HepG2 (cell line): Measurements from ENCODE around the gene TPRA1. TPM values are rescaled to one million over a fixed set of nuclear protein-coding genes. Genes with fewer than 3 reads are reported as not detected.

Experiments used
- ATAC-seq: fragments of 200-7000 bp; cut with Tn5 transposase; 3 replicates; pipeline ENCODE4 v1.9.1; 2020; ENCODE audit warnings: mild to moderate bottlenecking, moderate library complexity
- BruUV-seq: library from RNA; stranded (reverse); fragments of 400-500 nt; replicated peaks from 2 replicates; lab custom pipeline; 2021; lab: Mats Ljungman, UMichigan
- CTCF ChIA-PET: fragments of 300-600 bp; formaldehyde crosslinking; extraction: SDS; loops from one replicate; lab custom pipeline; 2021; ENCODE audit warnings: low total read pairs, inconsistent platforms, low intra/inter-chr PET ratio; lab: Yijun Ruan, JAX
- POLR2A ChIA-PET: fragments of 350-600 bp; sonication (Branson Sonifier 250); formaldehyde crosslinking; loops from one replicate; lab custom pipeline; 2020; ENCODE audit warnings: antibody characterized with exemption, inconsistent platforms; lab: Yijun Ruan, JAX
- DNase-seq: peaks from one replicate; pipeline ENCODE4 v3.0.0-alpha.2; 2015; ENCODE audit warnings: low spot score
- FAIRE-seq: peaks from 3 replicates; lab custom pipeline; 2011; peaks lifted over from hg19 to GRCh38; lab: Jason Lieb, UNC
- H2AFZ ChIP-seq: one replicate; pipeline ENCODE4 v1.6.1; 2011; ENCODE audit warnings: low read length, inconsistent platforms
- H3K27ac ChIP-seq: fragments of 300-600 bp; 3 replicates; pipeline ENCODE4 v1.8.0; 2011; ENCODE audit warnings: mixed run types, mild to moderate bottlenecking, mixed read lengths, low read length, inconsistent platforms; ENCODE audit not compliant: insufficient read depth; ENCODE audit errors: extremely low read length
- H3K27me3 ChIP-seq, 2 experiments: fragments of 200-600 bp in 1 of 2; 2 replicates in 1 of 2; 3 replicates in 1 of 2; pipeline versions ENCODE4 v1.6.0 to v1.8.0; 2011; ENCODE audit warnings: low read length in 2 of 2, mild to moderate bottlenecking in 2 of 2, moderate library complexity in 2 of 2, inconsistent platforms in 1 of 2; ENCODE audit not compliant: insufficient read depth in 2 of 2, control insufficient read depth in 1 of 2
- H3K36me3 ChIP-seq, 2 experiments: fragments of 200-600 bp in 1 of 2; replicated peaks in 1 of 2; 2 replicates in 1 of 2; 3 replicates in 1 of 2; pipeline versions ENCODE4 v1.5.1 to v1.8.0; 2011; ENCODE audit warnings: low read length in 2 of 2, inconsistent platforms in 1 of 2; ENCODE audit not compliant: insufficient read depth in 2 of 2, control insufficient read depth in 1 of 2
- H3K4me1 ChIP-seq: 2 replicates; pipeline ENCODE4 v1.5.1; 2012; ENCODE audit warnings: low read length, inconsistent platforms; ENCODE audit not compliant: insufficient read depth
- H3K4me2 ChIP-seq: 2 replicates; pipeline ENCODE4 v1.6.0; 2011; ENCODE audit warnings: low read depth, low read length, inconsistent platforms
- H3K4me3 ChIP-seq, 3 experiments: fragments of 200-600 bp in 1 of 3; sonication (generic), shearing (Covaris generic) in 1 of 3; replicated peaks in 1 of 3; 2 replicates each; pipeline ENCODE4 v1.5.1; 2011 to 2016; ENCODE audit warnings: low read length in 3 of 3, inconsistent platforms in 2 of 3, low read depth in 2 of 3, mild to moderate bottlenecking in 2 of 3, control low read depth in 1 of 3, mixed read lengths in 1 of 3; ENCODE audit not compliant: insufficient read depth in 1 of 3
- H3K79me2 ChIP-seq: one replicate; pipeline ENCODE4 v1.6.1; 2011; ENCODE audit warnings: low read length, inconsistent platforms; ENCODE audit not compliant: insufficient read depth
- H3K9ac ChIP-seq: 2 replicates; pipeline ENCODE4 v1.6.0; 2011; ENCODE audit warnings: mild to moderate bottlenecking, low read depth, low read length, inconsistent platforms; ENCODE audit not compliant: insufficient read depth
- H3K9me3 ChIP-seq: 2 replicates; pipeline ENCODE4 v1.5.1; 2012; ENCODE audit warnings: mild to moderate bottlenecking, low read length
- H4K20me1 ChIP-seq: 2 replicates; pipeline ENCODE4 v1.6.0; 2011; ENCODE audit warnings: inconsistent platforms, mild to moderate bottlenecking, low read length, moderate library complexity; ENCODE audit not compliant: insufficient read depth
- ARID4A ChIP-seq: sonication (generic); formaldehyde crosslinking; IDR thresholded peaks from 2 replicates; pipeline ENCODE4 v1.5.0; 2020; ENCODE audit warnings: mild to moderate bottlenecking, missing genetic modification reagents, borderline replicate concordance
- ARNT ChIP-seq: fragments of 450-650 bp; IDR thresholded peaks from 2 replicates; pipeline ENCODE4 v1.6.1; 2017
- DRAP1 ChIP-seq: IDR thresholded peaks from 2 replicates; pipeline ENCODE4 v1.6.1; 2016; ENCODE audit warnings: missing genetic modification reagents, missing compliant biosample characterization
- GTF3A ChIP-seq: sonication (generic); formaldehyde crosslinking; conservative IDR thresholded peaks from 2 replicates; pipeline ENCODE4 v1.4.0; 2020; ENCODE audit warnings: mild to moderate bottlenecking, missing genetic modification reagents
- MAFK ChIP-seq, 2 experiments: IDR thresholded peaks in 1 of 2; conservative IDR thresholded peaks in 1 of 2; 2 replicates each; pipeline ENCODE4 v1.6.1; 2011; ENCODE audit warnings: improper control_type of control experiment in 2 of 2, low read length in 2 of 2
- MXD1 ChIP-seq: sonication (generic); formaldehyde crosslinking; IDR thresholded peaks from 2 replicates; pipeline ENCODE4 v1.4.0; 2020; ENCODE audit warnings: mild to moderate bottlenecking, missing genetic modification reagents
- POGK ChIP-seq: sonication (generic); formaldehyde crosslinking; conservative IDR thresholded peaks from 2 replicates; pipeline ENCODE4 v1.8.0; 2022; ENCODE audit warnings: mild to moderate bottlenecking, moderate library complexity, missing genetic modification reagents
- SMYD3 ChIP-seq: sonication (generic); formaldehyde crosslinking; IDR thresholded peaks from 2 replicates; pipeline ENCODE4 v1.8.1; 2023; ENCODE audit warnings: mild to moderate bottlenecking, missing genetic modification reagents
- SRSF1 ChIP-seq: fragments of 200-400 bp; formaldehyde crosslinking; optimal IDR thresholded peaks from 2 replicates; pipeline ENCODE3; 2017; ENCODE audit warnings: mild to moderate bottlenecking, low read depth, low read length, moderate library complexity
- SUZ12 ChIP-seq: fragments of 150-350 bp; IDR thresholded peaks from 2 replicates; pipeline ENCODE4 v1.6.1; 2014; ENCODE audit warnings: low read depth, low read length
- ZBTB49 ChIP-seq: sonication (generic); formaldehyde crosslinking; IDR thresholded peaks from 2 replicates; pipeline ENCODE4 v1.4.0; 2020; ENCODE audit warnings: missing genetic modification reagents, borderline replicate concordance
- ZNF354B ChIP-seq: sonication (generic); formaldehyde crosslinking; IDR thresholded peaks from 2 replicates; pipeline ENCODE4 v1.8.0; 2022; ENCODE audit warnings: mild to moderate bottlenecking, missing genetic modification reagents
- ZNF547 ChIP-seq: sonication (generic); formaldehyde crosslinking; IDR thresholded peaks from 2 replicates; pipeline ENCODE4 v1.5.1; 2020; ENCODE audit warnings: mild to moderate bottlenecking, missing genetic modification reagents
- ZSCAN22 ChIP-seq: sonication (generic); formaldehyde crosslinking; IDR thresholded peaks from 2 replicates; pipeline ENCODE4 v1.4.0; 2020; ENCODE audit warnings: mild to moderate bottlenecking, missing genetic modification reagents
- WGBS: methylation state at CpG from one replicate; pipeline ENCODE4 v1.1.6; 2017; ENCODE audit warnings: low lambda C conversion rate; 5-methylcytosine and 5-hydroxymethylcytosine counted together
- in situ Hi-C: cut with HindIII; loops from 2 replicates; pipeline ENCODE4 v1.10.0; 2017; ENCODE audit warnings: low pct_unique_long_range_greater_than_20kb; ENCODE audit not compliant: extremely low pct_ligation_motif_present
- intact Hi-C: fragments of 100-400 bp; cut with micrococcal nuclease; formaldehyde crosslinking; loops from one replicate; pipeline ENCODE4 v1.10.0; 2022; ENCODE audit not compliant: unreplicated experiment
- polyA plus RNA-seq, 8 experiments: library from polyadenylated mRNA; depleted of rRNA in 3 of 8; stranded (reverse) in 7 of 8; unstranded in 1 of 8; fragments of >200 nt; fragmentation: Illumina TruSeq in 4 of 8; extraction: Trizol in 4 of 8; gene quantifications; 2 replicates each; pipeline versions ENCODE4 v1.2.1 to v1.2.3, GENCODE V29; 2011 to 2016; ENCODE audit warnings: low read depth in 4 of 8, missing spikeins in 1 of 8, mixed read lengths in 1 of 8; ENCODE audit not compliant: insufficient read depth in 1 of 8
- total RNA-seq, 5 experiments: library from RNA; depleted of rRNA; stranded (reverse); fragments of >200 nt; fragmentation: Illumina TruSeq; extraction: Trizol; gene quantifications; 2 replicates each; pipeline ENCODE4 v1.2.3, GENCODE V29; 2016; ENCODE audit warnings: low read depth in 1 of 5

The TPRA1 gene
- total and polyA plus RNA-seq, 2 of the 13 experiments (the other 11 are each of a cell fraction or from before 2014, with no cell fraction given), result 25.4 to 25.8 TPM

- DNase-seq (no peak), ATAC-seq (no peak), FAIRE-seq (no peak)
- WGBS, result 15% methylated on average over 7 of the region's 9 CpGs
- no peaks in the 10 kb centered on the region for H3K4me1 ChIP-seq
- no peak overlapping the region for H3K9ac ChIP-seq
- CTCF ChIA-PET, result no interaction called here
- 0 out of 2 replicates have a peak, but pooled peaks cover 3% of the 10 kb centered on the region for H4K20me1 ChIP-seq
- H3K36me3 ChIP-seq, result no peaks in the 10 kb centered on the region
- no peaks in the 10 kb centered on the region for H3K79me2 ChIP-seq
- intact Hi-C loops (no loop called here), in situ Hi-C loops (no loop called here)
- H3K4me3 ChIP-seq, result no peak overlapping the region
- no peak overlapping the region for H2AFZ ChIP-seq
- H3K27ac ChIP-seq, result no peak overlapping the region
- BruUV-seq, result no TSS peak
- no peaks in the 10 kb centered on the region for H3K9me3 ChIP-seq
- POLR2A ChIA-PET, result interaction anchor here (0.8 kb wide), 1 partner anchor 56 kb away, joined by 3 read pairs; no protein-coding TSS in a partner anchor
- H3K4me2 ChIP-seq, result no peak overlapping the region
- peaks cover 0 to 7% of the 10 kb centered on the region in 2 experiments; a peak in 2 of 5 replicates for H3K27me3 ChIP-seq
- TF ChIP-seq MAFK (conservative IDR thresholded peaks at IDR 0.05 in 1 of 2, IDR thresholded peaks at IDR 0.05 in 1 of 2; ENCODE audit: low read length in 2 of 2), result no peak
- TF ChIP-seq ZNF547 (CRISPR knock-in tag), result no peak
- no peak for TF ChIP-seq ZNF354B
- TF ChIP-seq POGK, result no peak
- TF ChIP-seq SMYD3, result no peak
- TF ChIP-seq ZSCAN22, result no peak
- no peak for TF ChIP-seq ARNT
- no peak for TF ChIP-seq SRSF1
- TF ChIP-seq GTF3A (CRISPR knock-in tag), result no peak
- TF ChIP-seq SUZ12, result no peak
- TF ChIP-seq DRAP1 (CRISPR knock-in tag), result no peak
- no peak for TF ChIP-seq MXD1 (CRISPR knock-in tag)
- TF ChIP-seq ZBTB49 (CRISPR knock-in tag), result no peak
- no peak for TF ChIP-seq ARID4A
Measured at GRCh38 chr3:127529346-127530188, 61.0 kb downstream of the TPRA1 start.
